GM12874 (cell line): ENCODE results near the gene C4A.
"Not testable (repeated sequence)": the region's sequence is repeated elsewhere in the genome, so short reads cannot be mapped to it uniquely, and the experiment has no call there.

Source experiments
- CTCF ChIP-seq: IDR thresholded peaks from 2 replicates; pipeline ENCODE4 v1.5.1; 2011; ENCODE audit warnings: low read depth, mild to moderate bottlenecking, control low read depth, low read length, moderate library complexity; ENCODE audit not compliant: insufficient read depth

The C4A gene

GRCh38 chr6:31981744-31982143 is at the start of gene C4A:
C4A (plus strand) TSS chr6:31982057; CDS start chr6:31982108, 51 bp downstream.
- not testable (repeated sequence) for TF ChIP-seq CTCF

GRCh38 chr6:31933537-31933936 is 48.3 kb upstream of the C4A start:
- no peak for TF ChIP-seq CTCF

- TF ChIP-seq CTCF, result no peak
Observed at GRCh38 chr6:31935021-31935420, 46.8 kb upstream of the C4A start.

DNA sequence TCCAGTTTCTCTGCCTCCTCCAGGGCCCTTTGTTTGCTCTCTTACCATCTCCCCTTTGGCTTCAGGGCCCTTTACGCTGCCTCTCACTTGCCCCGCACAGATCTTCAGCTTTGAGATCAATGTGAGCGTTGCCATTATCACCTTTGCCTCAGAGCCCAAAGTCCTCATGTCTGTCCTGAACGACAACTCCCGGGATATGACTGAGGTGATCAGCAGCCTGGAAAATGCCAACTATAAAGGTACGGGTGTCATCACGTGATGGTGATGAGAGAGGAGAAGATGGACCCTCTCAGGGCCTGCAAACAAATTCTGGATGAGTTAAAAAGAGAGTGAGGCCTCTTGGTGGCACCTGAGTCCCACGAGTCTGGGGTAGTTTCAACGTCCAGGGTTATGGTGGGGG is 46.0 kb upstream of the C4A start:
- no peak for TF ChIP-seq CTCF

DNA sequence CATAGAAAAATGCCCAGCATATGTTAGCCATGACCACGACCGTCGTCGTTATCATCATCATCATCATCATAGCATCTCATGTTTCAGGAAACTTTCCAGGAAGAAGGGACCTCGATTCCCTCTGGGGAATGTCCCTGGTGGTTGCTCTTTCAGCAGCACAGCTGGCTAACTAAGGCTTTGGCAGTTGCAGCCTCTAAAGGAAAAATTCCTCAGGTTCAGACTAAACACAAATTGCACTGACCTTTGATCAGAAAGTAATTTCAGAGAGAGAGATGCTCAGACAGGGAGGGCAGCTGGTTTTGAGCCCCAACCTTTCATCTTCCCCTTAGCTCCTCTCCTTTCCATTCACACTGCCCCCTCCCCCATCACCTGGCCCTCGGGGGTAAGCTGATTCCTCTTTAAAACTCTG is 41.6 kb upstream of the C4A start:
- TF ChIP-seq CTCF, result no peak

DNA sequence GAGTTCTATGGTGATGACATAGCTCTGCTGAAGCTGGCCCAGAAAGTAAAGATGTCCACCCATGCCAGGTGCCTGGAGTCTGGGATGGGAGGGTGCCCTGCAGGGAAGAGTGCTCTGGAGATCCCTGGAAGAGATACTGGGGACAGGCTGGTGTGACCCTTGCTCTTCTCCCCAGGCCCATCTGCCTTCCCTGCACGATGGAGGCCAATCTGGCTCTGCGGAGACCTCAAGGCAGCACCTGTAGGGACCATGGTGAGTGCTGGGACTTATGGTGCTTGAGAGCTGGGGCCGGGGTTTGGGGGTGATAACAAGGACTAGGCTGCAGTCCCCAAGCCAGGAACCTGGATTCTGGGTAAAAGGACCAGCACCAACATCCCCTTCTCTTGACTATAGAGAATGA is 38.1 kb upstream of the C4A start:
- no peak for TF ChIP-seq CTCF

GRCh38 chr6:31945154-31945506 is 36.7 kb upstream of the C4A start:
- TF ChIP-seq CTCF, result no peak
